ENCODE data around the gene POU6F2. TPM values are rescaled to one million over a fixed set of nuclear protein-coding genes. Genes with fewer than 3 reads are reported as not detected.

The POU6F2 gene
- total and polyA plus RNA-seq, 2 donors, result 0.05 to 0.07 TPM

GRCh38 chr7:39125846-39126245 lies 148.1 kb downstream of the POU6F2 start:
- 87% methylated on average over 3 of the region's 3 CpGs for WGBS
- no peaks in the 10 kb centered on the region for H3K9me3 ChIP-seq (ENCODE audit: control insufficient read depth in 2 of 2, insufficient read depth in 1 of 2, low read length in 1 of 2)
- no peak for DNase-seq (ENCODE audit: low read depth in 6 of 9, low spot score in 9 of 9)
- peaks cover 0 to 2% of the 10 kb centered on the region in 2 donors for H3K27me3 ChIP-seq (ENCODE audit: control insufficient read depth in 2 of 2, insufficient read depth in 1 of 2, low read length in 1 of 2)
- no peaks in the 10 kb centered on the region for H3K36me3 ChIP-seq (ENCODE audit: control insufficient read depth in 2 of 2, insufficient read depth in 2 of 2, low read length in 1 of 2)
- no peak overlapping the region for H3K27ac ChIP-seq (ENCODE audit: low read depth in 1 of 2, low read length in 1 of 2)
- no peak overlapping the region for H3K4me3 ChIP-seq (ENCODE audit: low read length in 2 of 2)
- H3K4me1 ChIP-seq (ENCODE audit: control insufficient read depth in 2 of 2, insufficient read depth in 2 of 2, low read length in 2 of 2), result no peaks in the 10 kb centered on the region

- no peak for DNase-seq (ENCODE audit: low read depth in 6 of 9, low spot score in 9 of 9)
- H3K27me3 ChIP-seq (ENCODE audit: control insufficient read depth in 2 of 2, insufficient read depth in 1 of 2, low read length in 1 of 2), result peaks cover 0 to 8% of the 10 kb centered on the region in 2 donors
- H3K27ac ChIP-seq (ENCODE audit: low read depth in 1 of 2, low read length in 1 of 2), result no peak overlapping the region
- no peak overlapping the region for H3K4me3 ChIP-seq (ENCODE audit: low read length in 2 of 2)
- no peaks in the 10 kb centered on the region for H3K36me3 ChIP-seq (ENCODE audit: control insufficient read depth in 2 of 2, insufficient read depth in 2 of 2, low read length in 1 of 2)
- WGBS, result 87% methylated on average over 3 of the region's 3 CpGs
- no peaks in the 10 kb centered on the region for H3K4me1 ChIP-seq (ENCODE audit: control insufficient read depth in 2 of 2, insufficient read depth in 2 of 2, low read length in 2 of 2)
- no peaks in the 10 kb centered on the region for H3K9me3 ChIP-seq (ENCODE audit: control insufficient read depth in 2 of 2, insufficient read depth in 1 of 2, low read length in 1 of 2)
Observed at GRCh38 chr7:39127058-39127457, 149.3 kb downstream of the POU6F2 start.

DNA sequence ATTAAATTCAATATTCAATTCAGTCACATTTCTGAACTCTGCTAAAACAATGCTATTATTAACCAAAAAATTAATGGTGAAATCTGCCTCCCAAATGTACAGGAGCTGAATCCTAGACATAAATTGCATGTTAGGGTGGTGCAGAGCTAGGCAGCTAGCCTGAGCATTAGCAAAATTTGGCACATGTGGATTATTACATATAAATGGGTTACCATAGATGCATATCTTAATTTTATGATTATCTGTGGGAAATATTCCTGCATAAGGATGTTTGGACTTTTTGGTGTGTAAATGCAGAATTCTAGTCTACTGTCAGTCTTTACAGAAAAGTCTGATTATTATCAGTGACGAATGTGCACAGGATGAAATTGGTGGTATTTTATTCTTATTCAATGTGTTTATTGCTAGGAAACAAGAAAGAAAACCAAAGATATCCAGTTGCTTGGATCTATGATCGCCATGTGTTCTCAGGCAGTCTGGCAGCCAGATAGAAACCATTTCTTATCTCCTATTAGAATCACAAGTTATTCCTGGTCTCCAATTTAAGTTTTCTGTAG lies 150.7 kb downstream of the POU6F2 start:
- Histone ChIP-seq H3K27me3 (ENCODE audit: control insufficient read depth in 2 of 2, insufficient read depth in 1 of 2, low read length in 1 of 2) (peaks cover 0 to 8% of the 10 kb centered on the region in 2 donors), H3K4me1 (ENCODE audit: control insufficient read depth in 2 of 2, insufficient read depth in 2 of 2, low read length in 2 of 2) (no peaks in the 10 kb centered on the region), H3K9me3 (ENCODE audit: control insufficient read depth in 2 of 2, insufficient read depth in 1 of 2, low read length in 1 of 2) (no peaks in the 10 kb centered on the region), H3K36me3 (ENCODE audit: control insufficient read depth in 2 of 2, insufficient read depth in 2 of 2, low read length in 1 of 2) (no peaks in the 10 kb centered on the region), H3K4me3 (ENCODE audit: low read length in 2 of 2) (no peak overlapping the region), H3K27ac (ENCODE audit: low read depth in 1 of 2, low read length in 1 of 2) (no peak overlapping the region)
- DNase-seq (ENCODE audit: low read depth in 6 of 9, low spot score in 9 of 9), result no peak
- WGBS, result 92% methylated on average over 2 of the region's 2 CpGs

GRCh38 chr7:39130274-39130673 lies 152.6 kb downstream of the POU6F2 start:
- no peaks in the 10 kb centered on the region for H3K4me1 ChIP-seq (ENCODE audit: control insufficient read depth in 2 of 2, insufficient read depth in 2 of 2, low read length in 2 of 2)
- no peaks in the 10 kb centered on the region for H3K9me3 ChIP-seq (ENCODE audit: control insufficient read depth in 2 of 2, insufficient read depth in 1 of 2, low read length in 1 of 2)
- no peak overlapping the region for H3K27ac ChIP-seq (ENCODE audit: low read depth in 1 of 2, low read length in 1 of 2)
- DNase-seq (ENCODE audit: low read depth in 6 of 9, low spot score in 9 of 9), result peak in 1 of 9 donors; percentile 8
- peak overlapping the region in 1 of 2 donors; percentile 39 for H3K4me3 ChIP-seq (ENCODE audit: low read length in 2 of 2)
- H3K27me3 ChIP-seq (ENCODE audit: control insufficient read depth in 2 of 2, insufficient read depth in 1 of 2, low read length in 1 of 2), result peaks cover 0 to 8% of the 10 kb centered on the region in 2 donors
- 68% methylated on average over 3 of the region's 3 CpGs for WGBS
- no peaks in the 10 kb centered on the region for H3K36me3 ChIP-seq (ENCODE audit: control insufficient read depth in 2 of 2, insufficient read depth in 2 of 2, low read length in 1 of 2)

GRCh38 chr7:39130857-39131526 lies 153.3 kb downstream of the POU6F2 start:
- Histone ChIP-seq H3K27ac (ENCODE audit: low read depth in 1 of 2, low read length in 1 of 2) (no peak overlapping the region), H3K4me3 (ENCODE audit: low read length in 2 of 2) (peak overlapping the region in 1 of 2 donors; percentile 39), H3K36me3 (ENCODE audit: control insufficient read depth in 2 of 2, insufficient read depth in 2 of 2, low read length in 1 of 2) (no peaks in the 10 kb centered on the region), H3K27me3 (ENCODE audit: control insufficient read depth in 2 of 2, insufficient read depth in 1 of 2, low read length in 1 of 2) (peaks cover 0 to 8% of the 10 kb centered on the region in 2 donors), H3K4me1 (ENCODE audit: control insufficient read depth in 2 of 2, insufficient read depth in 2 of 2, low read length in 2 of 2) (no peaks in the 10 kb centered on the region), H3K9me3 (ENCODE audit: control insufficient read depth in 2 of 2, insufficient read depth in 1 of 2, low read length in 1 of 2) (no peaks in the 10 kb centered on the region)
- no peak for DNase-seq (ENCODE audit: low read depth in 6 of 9, low spot score in 9 of 9)
- WGBS, result 40% methylated on average over 26 of the region's 26 CpGs

- no peak for DNase-seq (ENCODE audit: low read depth in 6 of 9, low spot score in 9 of 9)
- Histone ChIP-seq H3K27ac (ENCODE audit: low read depth in 1 of 2, low read length in 1 of 2) (no peak overlapping the region), H3K27me3 (ENCODE audit: control insufficient read depth in 2 of 2, insufficient read depth in 1 of 2, low read length in 1 of 2) (peaks cover 0 to 8% of the 10 kb centered on the region in 2 donors), H3K9me3 (ENCODE audit: control insufficient read depth in 2 of 2, insufficient read depth in 1 of 2, low read length in 1 of 2) (no peaks in the 10 kb centered on the region), H3K4me3 (ENCODE audit: low read length in 2 of 2) (no peak overlapping the region), H3K36me3 (ENCODE audit: control insufficient read depth in 2 of 2, insufficient read depth in 2 of 2, low read length in 1 of 2) (no peaks in the 10 kb centered on the region), H3K4me1 (ENCODE audit: control insufficient read depth in 2 of 2, insufficient read depth in 2 of 2, low read length in 2 of 2) (no peaks in the 10 kb centered on the region)
- 95% methylated on average over 5 of the region's 5 CpGs for WGBS
Observed at GRCh38 chr7:39132306-39132705, 154.6 kb downstream of the POU6F2 start.

- WGBS, result 94% methylated on average over 4 of the region's 4 CpGs
- no peak overlapping the region for H3K27ac ChIP-seq (ENCODE audit: low read depth in 1 of 2, low read length in 1 of 2)
- no peaks in the 10 kb centered on the region for H3K36me3 ChIP-seq (ENCODE audit: control insufficient read depth in 2 of 2, insufficient read depth in 2 of 2, low read length in 1 of 2)
- H3K27me3 ChIP-seq (ENCODE audit: control insufficient read depth in 2 of 2, insufficient read depth in 1 of 2, low read length in 1 of 2), result peaks cover 0 to 8% of the 10 kb centered on the region in 2 donors
- no peak overlapping the region for H3K4me3 ChIP-seq (ENCODE audit: low read length in 2 of 2)
- no peak for DNase-seq (ENCODE audit: low read depth in 6 of 9, low spot score in 9 of 9)
- no peaks in the 10 kb centered on the region for H3K4me1 ChIP-seq (ENCODE audit: control insufficient read depth in 2 of 2, insufficient read depth in 2 of 2, low read length in 2 of 2)
- H3K9me3 ChIP-seq (ENCODE audit: control insufficient read depth in 2 of 2, insufficient read depth in 1 of 2, low read length in 1 of 2), result no peaks in the 10 kb centered on the region
Observed at GRCh38 chr7:39133088-39133487, 155.4 kb downstream of the POU6F2 start.

DNA sequence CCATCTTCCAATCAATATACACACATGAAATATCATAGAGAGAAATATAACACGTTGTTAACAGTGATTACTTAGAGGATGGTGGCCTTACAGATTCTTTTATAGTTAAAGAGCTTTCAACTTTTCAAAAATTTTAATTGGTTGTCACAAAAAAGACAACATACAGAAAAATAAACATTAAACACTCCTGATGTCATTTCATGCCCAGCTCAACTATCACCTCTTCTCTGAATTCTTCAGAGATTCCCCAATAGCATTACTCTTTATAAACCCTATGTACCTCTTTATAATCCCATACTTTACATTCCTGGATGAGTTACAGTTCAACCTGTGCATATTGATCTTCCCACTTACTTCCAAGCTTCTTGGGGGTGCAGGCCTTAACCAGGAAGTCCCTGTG lies 159.8 kb downstream of the POU6F2 start:
- H3K27me3 ChIP-seq (ENCODE audit: control insufficient read depth in 2 of 2, insufficient read depth in 1 of 2, low read length in 1 of 2), result no peaks in the 10 kb centered on the region
- H3K4me1 ChIP-seq (ENCODE audit: control insufficient read depth in 2 of 2, insufficient read depth in 2 of 2, low read length in 2 of 2), result no peaks in the 10 kb centered on the region
- no peaks in the 10 kb centered on the region for H3K9me3 ChIP-seq (ENCODE audit: control insufficient read depth in 2 of 2, insufficient read depth in 1 of 2, low read length in 1 of 2)
- H3K27ac ChIP-seq (ENCODE audit: low read depth in 1 of 2, low read length in 1 of 2), result no peak overlapping the region
- DNase-seq (ENCODE audit: low read depth in 6 of 9, low spot score in 9 of 9), result no peak
- H3K4me3 ChIP-seq (ENCODE audit: low read length in 2 of 2), result no peak overlapping the region
- no peaks in the 10 kb centered on the region for H3K36me3 ChIP-seq (ENCODE audit: control insufficient read depth in 2 of 2, insufficient read depth in 2 of 2, low read length in 1 of 2)
- 91% methylated on average over 1 of the region's 1 CpG for WGBS

DNA sequence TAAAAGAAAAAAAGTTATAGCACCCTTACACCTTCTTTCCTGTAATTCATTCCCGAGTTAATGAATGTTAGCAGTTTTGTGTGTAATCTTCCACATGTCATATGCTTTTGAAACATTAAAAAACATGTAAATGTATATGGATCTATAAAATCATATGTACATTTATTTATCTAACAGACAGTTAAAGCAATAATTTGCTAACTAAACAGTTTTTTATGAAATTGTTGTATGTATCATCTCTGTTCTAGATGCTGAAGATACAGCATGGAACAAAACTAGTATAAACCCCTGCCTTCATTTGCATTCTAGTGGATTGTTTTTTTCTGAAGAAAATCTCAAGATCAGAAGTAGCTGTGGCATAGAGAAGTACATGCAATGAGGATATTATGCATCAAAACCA lies 165.0 kb downstream of the POU6F2 start:
- no peaks in the 10 kb centered on the region for H3K4me1 ChIP-seq (ENCODE audit: control insufficient read depth in 2 of 2, insufficient read depth in 2 of 2, low read length in 2 of 2)
- no peak for DNase-seq (ENCODE audit: low read depth in 6 of 9, low spot score in 9 of 9)
- H3K27me3 ChIP-seq (ENCODE audit: control insufficient read depth in 2 of 2, insufficient read depth in 1 of 2, low read length in 1 of 2), result no peaks in the 10 kb centered on the region
- H3K27ac ChIP-seq (ENCODE audit: low read depth in 1 of 2, low read length in 1 of 2), result no peak overlapping the region
- 98% methylated on average over 1 of the region's 1 CpG for WGBS
- H3K36me3 ChIP-seq (ENCODE audit: control insufficient read depth in 2 of 2, insufficient read depth in 2 of 2, low read length in 1 of 2), result no peaks in the 10 kb centered on the region
- no peaks in the 10 kb centered on the region for H3K9me3 ChIP-seq (ENCODE audit: control insufficient read depth in 2 of 2, insufficient read depth in 1 of 2, low read length in 1 of 2)
- no peak overlapping the region for H3K4me3 ChIP-seq (ENCODE audit: low read length in 2 of 2)
